ENCODE results near the gene DNASE1.

GRCh38 chr16:3669082-3669481, 14.6 kb downstream of the DNASE1 start:
- TF ChIP-seq TAF1 (IDR thresholded peaks at IDR 0.05; ENCODE audit: control insufficient read depth, extremely low read depth, insufficient read depth, low read length, severe bottlenecking) (no peak), ZNF740 (CRISPR knock-in tag; IDR thresholded peaks at IDR 0.05) (no peak), ZNF740 (tag; IDR thresholded peaks at IDR 0.05) (no peak), RBM14 (IDR thresholded peaks at IDR 0.05; ENCODE audit: borderline replicate concordance, insufficient read depth, low read depth, low read length) (no peak), GABPB1 (CRISPR knock-in tag; IDR thresholded peaks at IDR 0.05) (no peak), E2F8 (IDR thresholded peaks at IDR 0.05; ENCODE audit: low read depth, partially characterized antibody) (no peak), E2F1 (CRISPR knock-in tag; IDR thresholded peaks at IDR 0.05) (no peak), RFX7 (CRISPR knock-in tag; IDR thresholded peaks at IDR 0.05) (no peak), SETDB1 (IDR thresholded peaks at IDR 0.05; ENCODE audit: low read length) (no peak), MAZ (CRISPR knock-in tag; conservative IDR thresholded peaks at IDR 0.05 in 1 of 2, IDR thresholded peaks at IDR 0.05 in 1 of 2) (no peak), ATF3 (IDR thresholded peaks at IDR 0.05) (no peak), ATF3 (CRISPR knock-in tag; conservative IDR thresholded peaks at IDR 0.05) (no peak)
